ENCODE results near the gene CAPN5. TPM values are rescaled to one million over a fixed set of nuclear protein-coding genes. Genes with fewer than 3 reads are reported as not detected.
"Not testable (repeated sequence)": the region's sequence is repeated elsewhere in the genome, so short reads cannot be mapped to it uniquely, and the experiment has no call there.

Gene CAPN5
- 25.2 and 29.1 TPM in 2 replicates for total RNA-seq
- 28.8 and 34.6 TPM in 2 replicates for polyA plus RNA-seq

GRCh38 chr11:77066229-77067042 is at the start of gene CAPN5:
Gene CAPN5, plus strand, starts transcription at chr11:77066971. Its CDS starts 17,916 bp downstream, at chr11:77084887.
- Histone ChIP-seq H3K36me3 (replicated peaks; ENCODE audit: insufficient read depth, low read depth) (no peaks in the 10 kb centered on the region), H3K9me2 (replicated peaks; ENCODE audit: insufficient read depth) (no peaks in the 10 kb centered on the region), H4K20me1 (ENCODE audit: insufficient read depth, poor library complexity, severe bottlenecking) (no peaks in the 10 kb centered on the region), H3K27ac (peak within 1 kb of the TSS; percentile 97), H2AFZ (peak within 1 kb of the TSS; percentile 92), H3K4me1 (ENCODE audit: insufficient read depth) (peaks cover 33% of the 10 kb centered on the region), H3K4me2 (peak within 1 kb of the TSS; percentile 93), H3K27me3 (no peaks in the 10 kb centered on the region), H3K4me3 (peak within 1 kb of the TSS; percentile 93), H3K9me3 (ENCODE audit: low read depth) (no peaks in the 10 kb centered on the region), H3K79me2 (peaks cover 42% of the 10 kb centered on the region)
- WGBS (ENCODE audit: low lambda C conversion rate, missing lambda C conversion rate) = 2% methylated on average over 48 of the region's 69 CpGs
- TF ChIP-seq EZH2phosphoT487 (IDR thresholded peaks at IDR 0.05; ENCODE audit: low read depth, severe bottlenecking, unreplicated experiment) = no peak
- TF ChIP-seq, protein P1, sequence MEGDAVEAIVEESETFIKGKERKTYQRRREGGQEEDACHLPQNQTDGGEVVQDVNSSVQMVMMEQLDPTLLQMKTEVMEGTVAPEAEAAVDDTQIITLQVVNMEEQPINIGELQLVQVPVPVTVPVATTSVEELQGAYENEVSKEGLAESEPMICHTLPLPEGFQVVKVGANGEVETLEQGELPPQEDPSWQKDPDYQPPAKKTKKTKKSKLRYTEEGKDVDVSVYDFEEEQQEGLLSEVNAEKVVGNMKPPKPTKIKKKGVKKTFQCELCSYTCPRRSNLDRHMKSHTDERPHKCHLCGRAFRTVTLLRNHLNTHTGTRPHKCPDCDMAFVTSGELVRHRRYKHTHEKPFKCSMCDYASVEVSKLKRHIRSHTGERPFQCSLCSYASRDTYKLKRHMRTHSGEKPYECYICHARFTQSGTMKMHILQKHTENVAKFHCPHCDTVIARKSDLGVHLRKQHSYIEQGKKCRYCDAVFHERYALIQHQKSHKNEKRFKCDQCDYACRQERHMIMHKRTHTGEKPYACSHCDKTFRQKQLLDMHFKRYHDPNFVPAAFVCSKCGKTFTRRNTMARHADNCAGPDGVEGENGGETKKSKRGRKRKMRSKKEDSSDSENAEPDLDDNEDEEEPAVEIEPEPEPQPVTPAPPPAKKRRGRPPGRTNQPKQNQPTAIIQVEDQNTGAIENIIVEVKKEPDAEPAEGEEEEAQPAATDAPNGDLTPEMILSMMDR (IDR thresholded peaks at IDR 0.05; ENCODE audit: poor library complexity) = peak; percentile 30
- DNase-seq (ENCODE audit: low spot score) = peak; percentile 97

DNA sequence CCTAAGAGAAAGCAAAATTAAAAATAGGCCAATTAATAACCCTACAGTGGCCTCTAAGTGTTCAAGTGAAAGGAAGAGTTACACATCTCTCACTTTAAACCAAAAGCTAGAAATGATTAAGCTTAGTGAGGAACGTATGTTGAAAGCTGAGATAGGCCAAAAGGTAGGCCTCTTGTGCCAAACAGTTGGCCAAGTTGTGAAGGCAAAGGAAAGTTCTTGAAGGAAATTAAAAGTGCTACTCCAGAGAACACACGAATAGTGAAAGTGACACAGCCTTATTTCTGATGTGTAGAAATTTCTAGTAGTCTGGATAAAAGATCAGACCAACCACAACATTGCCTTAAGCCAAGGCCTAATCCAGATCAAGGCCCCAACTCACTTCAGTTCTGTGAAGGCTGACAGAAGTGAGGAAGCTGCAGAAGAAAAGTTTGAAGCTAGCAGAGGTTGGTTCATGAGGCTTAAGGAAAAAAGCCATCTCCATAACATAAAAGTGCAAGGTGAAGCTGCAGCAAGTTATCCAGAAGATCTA is 48.3 kb upstream of the CAPN5 start:
- DNase-seq (ENCODE audit: low spot score); H3K4me2 ChIP-seq; H3K4me3 ChIP-seq; H3K27ac ChIP-seq; H3K9me2 ChIP-seq (replicated peaks; ENCODE audit: insufficient read depth); H3K27me3 ChIP-seq; H2AFZ ChIP-seq; H3K36me3 ChIP-seq (replicated peaks; ENCODE audit: insufficient read depth, low read depth); H4K20me1 ChIP-seq (ENCODE audit: insufficient read depth, poor library complexity, severe bottlenecking); H3K4me1 ChIP-seq (ENCODE audit: insufficient read depth); H3K79me2 ChIP-seq; H3K9me3 ChIP-seq (ENCODE audit: low read depth): not testable (repeated sequence)
- 95% methylated on average over 2 of the region's 2 CpGs for WGBS (ENCODE audit: low lambda C conversion rate, missing lambda C conversion rate)

DNA sequence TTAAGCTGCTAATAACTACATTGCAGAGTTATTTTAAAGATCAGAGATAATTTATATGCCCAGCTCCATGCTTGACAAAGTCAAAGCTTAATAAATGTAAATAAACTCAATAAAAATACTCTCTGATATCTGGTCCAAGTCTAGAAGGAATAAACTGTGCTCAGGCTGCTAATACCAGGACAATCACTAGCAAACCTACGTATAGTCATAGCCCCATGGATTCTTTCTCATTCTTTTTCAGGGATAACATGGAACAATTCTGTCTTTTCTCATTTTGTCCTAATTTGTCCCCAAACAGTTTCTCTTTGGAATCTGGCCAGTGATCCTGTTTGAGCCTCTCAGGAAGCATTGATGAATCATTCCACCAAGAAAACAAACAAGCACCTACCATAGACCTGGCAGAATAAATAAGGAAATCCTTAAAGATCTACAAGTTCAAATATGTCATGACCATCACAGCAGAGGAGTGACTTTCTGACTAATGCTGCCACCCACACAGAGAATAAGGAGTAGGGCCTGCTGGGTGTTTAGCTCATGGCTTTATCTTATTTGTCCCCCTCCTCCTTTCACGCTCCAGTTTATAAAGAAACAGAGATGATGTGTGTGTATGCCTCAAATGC is 46.7 kb upstream of the CAPN5 start:
- no peaks in the 10 kb centered on the region for H3K9me2 ChIP-seq (replicated peaks; ENCODE audit: insufficient read depth)
- no peak overlapping the region for H3K4me2 ChIP-seq
- no peaks in the 10 kb centered on the region for H4K20me1 ChIP-seq (ENCODE audit: insufficient read depth, poor library complexity, severe bottlenecking)
- no peaks in the 10 kb centered on the region for H3K9me3 ChIP-seq (ENCODE audit: low read depth)
- 72% methylated on average over 2 of the region's 2 CpGs for WGBS (ENCODE audit: low lambda C conversion rate, missing lambda C conversion rate)
- no peak overlapping the region for H2AFZ ChIP-seq
- no peaks in the 10 kb centered on the region for H3K27me3 ChIP-seq
- TF ChIP-seq EZH2phosphoT487 (IDR thresholded peaks at IDR 0.05; ENCODE audit: low read depth, severe bottlenecking, unreplicated experiment) (no peak), EZH2 (IDR thresholded peaks at IDR 0.05; ENCODE audit: borderline replicate concordance) (no peak)
- TF ChIP-seq, protein P1 (IDR thresholded peaks at IDR 0.05; ENCODE audit: poor library complexity) = no peak
- H3K4me3 ChIP-seq = no peak overlapping the region
- H3K4me1 ChIP-seq (ENCODE audit: insufficient read depth) = no peaks in the 10 kb centered on the region
- peak; percentile 24 for DNase-seq (ENCODE audit: low spot score)
- no peaks in the 10 kb centered on the region for H3K36me3 ChIP-seq (replicated peaks; ENCODE audit: insufficient read depth, low read depth)
- H3K27ac ChIP-seq = peak overlapping the region; percentile 63
- H3K79me2 ChIP-seq = no peaks in the 10 kb centered on the region

DNA sequence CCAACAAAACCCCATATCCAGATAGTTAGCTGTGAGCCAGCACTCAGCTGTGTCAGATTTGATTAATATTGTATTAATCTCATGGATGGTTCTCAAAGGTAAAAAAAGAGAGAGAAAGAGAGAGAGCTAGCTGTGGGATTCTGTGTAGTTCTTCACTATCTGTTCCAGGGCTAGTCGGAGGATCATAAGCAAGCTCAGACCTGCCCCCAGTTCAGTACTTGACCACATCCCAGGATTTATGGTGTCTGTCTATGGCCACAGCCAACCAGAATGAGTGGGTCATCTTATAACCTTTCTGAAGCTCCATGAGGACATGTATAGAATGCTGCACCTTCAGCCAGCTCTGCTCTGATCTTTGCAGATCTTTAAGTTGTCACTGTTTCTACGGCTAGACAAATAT is 46.0 kb upstream of the CAPN5 start:
- no peak for DNase-seq (ENCODE audit: low spot score)
- H3K4me1 ChIP-seq (ENCODE audit: insufficient read depth) = peaks cover 3% of the 10 kb centered on the region
- H4K20me1 ChIP-seq (ENCODE audit: insufficient read depth, poor library complexity, severe bottlenecking) = no peaks in the 10 kb centered on the region
- no peak overlapping the region for H2AFZ ChIP-seq
- H3K9me3 ChIP-seq (ENCODE audit: low read depth) = no peaks in the 10 kb centered on the region
- H3K27me3 ChIP-seq = no peaks in the 10 kb centered on the region
- H3K4me3 ChIP-seq = no peak overlapping the region
- H3K4me2 ChIP-seq = no peak overlapping the region
- H3K27ac ChIP-seq = peak overlapping the region; percentile 63
- WGBS (ENCODE audit: low lambda C conversion rate, missing lambda C conversion rate) = 88% methylated on average over 2 of the region's 2 CpGs
- no peaks in the 10 kb centered on the region for H3K79me2 ChIP-seq
- TF ChIP-seq EZH2phosphoT487 (IDR thresholded peaks at IDR 0.05; ENCODE audit: low read depth, severe bottlenecking, unreplicated experiment) (no peak), EZH2 (IDR thresholded peaks at IDR 0.05; ENCODE audit: borderline replicate concordance) (no peak)
- TF ChIP-seq, protein P1 (IDR thresholded peaks at IDR 0.05; ENCODE audit: poor library complexity) = no peak
- H3K36me3 ChIP-seq (replicated peaks; ENCODE audit: insufficient read depth, low read depth) = no peaks in the 10 kb centered on the region
- H3K9me2 ChIP-seq (replicated peaks; ENCODE audit: insufficient read depth) = no peaks in the 10 kb centered on the region
